Sigmoid colon (tissue), 4 donors: Measurements from ENCODE around the gene C2orf81.

Source experiments
- CTCF ChIP-seq, 4 experiments: fragments of 450-650 bp in 3 of 4; fragments of 200-600 bp in 1 of 4; IDR thresholded peaks; one replicate each; pipeline ENCODE4 v1.5.1; 2016 to 2019; ENCODE audit warnings: antibody characterized with exemption in 4 of 4, mild to moderate bottlenecking in 3 of 4, moderate library complexity in 2 of 4
- EP300 ChIP-seq, 4 donors: sonication (generic); formaldehyde crosslinking; IDR thresholded peaks; one replicate each; pipeline ENCODE4 v1.6.1; 2017; ENCODE audit warnings: antibody characterized with exemption in 4 of 4
- POLR2A ChIP-seq, 2 donors: fragments of 450-650 bp; IDR thresholded peaks; one replicate each; pipeline ENCODE4 v1.6.1; 2016; ENCODE audit warnings: antibody characterized with exemption in 2 of 2, mild to moderate bottlenecking in 2 of 2, moderate library complexity in 2 of 2
- POLR2AphosphoS5 ChIP-seq, 4 donors: sonication (generic); formaldehyde crosslinking; IDR thresholded peaks; one replicate each; pipeline ENCODE4 v1.6.1; 2017; ENCODE audit warnings: antibody characterized with exemption in 4 of 4

GRCh38 chr2:74390606-74391005 lies 30.8 kb downstream of the C2orf81 start:
- TF ChIP-seq EP300 (IDR thresholded peaks at IDR 0.05) (no peak), CTCF (IDR thresholded peaks at IDR 0.05) (no peak), POLR2A (IDR thresholded peaks at IDR 0.05) (no peak), POLR2AphosphoS5 (IDR thresholded peaks at IDR 0.05) (no peak)
